Neural cell (in vitro differentiated cells): Measurements from ENCODE around the gene ADAP2. TPM values are rescaled to one million over a fixed set of nuclear protein-coding genes. Genes with fewer than 3 reads are reported as not detected.

Source experiments
- H2AFZ ChIP-seq: fragments of 200-600, 300-800 bp; sonication (generic), shearing (Covaris generic); 2 replicates; pipeline ENCODE4 v1.6.0; 2014; ENCODE audit warnings: low read depth, mild to moderate bottlenecking, antibody characterized with exemption, low read length, moderate library complexity
- H3F3A ChIP-seq: fragments of 200-600 bp; shearing (Covaris generic); 2 replicates; pipeline ENCODE4 v1.6.1; 2016; ENCODE audit warnings: mild to moderate bottlenecking, moderate library complexity, mixed read lengths, antibody characterized with exemption, low read length; ENCODE audit not compliant: insufficient read depth, poor library complexity, severe bottlenecking
- H3K27ac ChIP-seq: fragments of 200-600, 300-800 bp; sonication (generic), shearing (Covaris generic); 2 replicates; pipeline ENCODE4 v1.5.1; 2014; ENCODE audit warnings: mild to moderate bottlenecking, low read length, moderate library complexity
- H3K27me3 ChIP-seq: fragments of 300-800, 200-600 bp; sonication (generic), shearing (Covaris generic); 2 replicates; pipeline ENCODE4 v1.6.0; 2014; ENCODE audit warnings: mild to moderate bottlenecking, low read depth, low read length, moderate library complexity; ENCODE audit not compliant: insufficient read depth
- H3K36me3 ChIP-seq: fragments of 300-800, 200-600 bp; sonication (generic), shearing (Covaris generic); 2 replicates; pipeline ENCODE4 v1.5.1; 2014; ENCODE audit warnings: mild to moderate bottlenecking, antibody characterized with exemption, low read length, moderate library complexity; ENCODE audit not compliant: insufficient read depth
- H3K4me2 ChIP-seq: fragments of 300-800, 200-600 bp; sonication (generic), shearing (Covaris generic); 2 replicates; pipeline ENCODE4 v1.6.0; 2014; ENCODE audit warnings: mild to moderate bottlenecking, low read length
- H3K4me3 ChIP-seq: fragments of 300-800, 200-600 bp; sonication (generic), shearing (Covaris generic); 2 replicates; pipeline ENCODE4 v1.5.1; 2014; ENCODE audit warnings: mild to moderate bottlenecking, low read length, moderate library complexity
- H3K79me2 ChIP-seq: fragments of 200-600 bp; shearing (Covaris generic); replicated peaks from 2 replicates; pipeline ENCODE4 v1.6.0; 2014; ENCODE audit warnings: mild to moderate bottlenecking, low read length, moderate library complexity; ENCODE audit not compliant: insufficient read depth
- H3K9ac ChIP-seq: fragments of 300-800, 200-600 bp; sonication (generic), shearing (Covaris generic); 2 replicates; pipeline ENCODE4 v1.6.1; 2016; ENCODE audit warnings: mild to moderate bottlenecking, low read length, mixed read lengths
- H3K9me2 ChIP-seq: fragments of 200-600 bp; shearing (Covaris generic); 2 replicates; pipeline ENCODE4 v1.6.1; 2016; ENCODE audit warnings: mild to moderate bottlenecking, low read length, mixed read lengths; ENCODE audit not compliant: insufficient read depth
- H3K9me3 ChIP-seq: fragments of 200-600, 300-800 bp; sonication (generic), shearing (Covaris generic); 2 replicates; pipeline ENCODE4 v1.6.1; 2016; ENCODE audit warnings: mild to moderate bottlenecking, mixed run types, low read length, moderate library complexity, mixed read lengths
- H4K20me1 ChIP-seq: fragments of 200-600 bp; shearing (Covaris generic); 2 replicates; pipeline ENCODE4 v1.6.1; 2016; ENCODE audit warnings: mild to moderate bottlenecking, mixed run types; ENCODE audit not compliant: insufficient read depth
- EP300 ChIP-seq: fragments of 450-650 bp; conservative IDR thresholded peaks from 2 replicates; pipeline ENCODE4 v1.6.1; 2014; ENCODE audit warnings: antibody characterized with exemption, mild to moderate bottlenecking, moderate library complexity; ENCODE audit not compliant: poor library complexity, severe bottlenecking
- EZH2 ChIP-seq: fragments of 200-600, 300-800 bp; shearing (Covaris generic), sonication (generic); IDR thresholded peaks from 2 replicates; pipeline ENCODE4 v1.6.1; 2014; ENCODE audit warnings: antibody characterized with exemption, low read length, borderline replicate concordance, mild to moderate bottlenecking; ENCODE audit not compliant: insufficient read depth, poor library complexity, severe bottlenecking
- MXI1 ChIP-seq: fragments of 450-650 bp; conservative IDR thresholded peaks from 2 replicates; pipeline ENCODE4 v1.6.1; 2014; ENCODE audit warnings: antibody characterized with exemption, mild to moderate bottlenecking; ENCODE audit not compliant: poor library complexity, severe bottlenecking
- POLR2AphosphoS5 ChIP-seq: IDR thresholded peaks from 2 replicates; pipeline ENCODE4 v1.6.1; 2012
- RAD21 ChIP-seq: fragments of 450-650 bp; conservative IDR thresholded peaks from 2 replicates; pipeline ENCODE4 v1.6.1; 2014; ENCODE audit warnings: antibody characterized with exemption, mild to moderate bottlenecking, moderate library complexity
- SMC3 ChIP-seq: fragments of 450-650 bp; conservative IDR thresholded peaks from 2 replicates; pipeline ENCODE4 v1.6.1; 2014; ENCODE audit warnings: antibody characterized with exemption, mild to moderate bottlenecking, moderate library complexity; ENCODE audit not compliant: poor library complexity
- TAF1 ChIP-seq: IDR thresholded peaks from 2 replicates; pipeline ENCODE4 v1.6.1; 2012; ENCODE audit warnings: low read depth
- polyA plus RNA-seq: library from polyadenylated mRNA; depleted of rRNA; stranded (reverse); fragments of >200 nt; gene quantifications from 2 replicates; pipeline ENCODE4 v1.2.3, GENCODE V29; 2014
- TF ChIP-seq, protein P1 (sequence below): fragments of 450-650 bp; IDR thresholded peaks from 2 replicates; pipeline ENCODE4 v1.5.1; 2014; ENCODE audit warnings: antibody characterized with exemption, mild to moderate bottlenecking, moderate library complexity; ENCODE audit not compliant: poor library complexity, severe bottlenecking
- TF ChIP-seq, protein P2 (sequence below): IDR thresholded peaks from 2 replicates; pipeline ENCODE4 v1.6.1; 2012; ENCODE audit warnings: borderline replicate concordance

The ADAP2 gene
- polyA plus RNA-seq, 1 donor from 2014 or later: 0.92 TPM

DNA sequence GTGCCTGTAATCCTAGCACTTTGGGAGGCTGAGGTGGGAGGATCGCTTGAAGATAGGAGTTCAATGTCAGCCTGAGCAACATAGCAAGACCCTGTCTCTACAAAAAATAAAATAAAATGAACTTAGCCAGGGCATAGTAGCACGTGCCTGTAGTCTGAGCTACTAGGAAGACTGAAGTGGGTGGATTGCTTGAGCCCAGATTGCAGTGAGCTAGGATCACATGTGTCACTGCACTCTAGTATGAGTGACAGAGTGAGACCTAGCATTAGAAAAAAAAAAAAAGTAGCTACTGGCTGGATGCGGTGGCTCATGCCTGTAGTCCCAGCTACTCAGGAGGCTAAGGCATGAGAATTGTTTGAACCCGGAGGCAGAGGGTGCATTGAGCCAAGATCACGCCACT is 6.0 kb downstream of the ADAP2 start:
- TF ChIP-seq POLR2AphosphoS5 (no peak), RAD21 (no peak), TAF1 (no peak), SMC3 (no peak), EZH2 (no peak), MXI1 (no peak), EP300 (no peak)
- TF ChIP-seq, protein P1, sequence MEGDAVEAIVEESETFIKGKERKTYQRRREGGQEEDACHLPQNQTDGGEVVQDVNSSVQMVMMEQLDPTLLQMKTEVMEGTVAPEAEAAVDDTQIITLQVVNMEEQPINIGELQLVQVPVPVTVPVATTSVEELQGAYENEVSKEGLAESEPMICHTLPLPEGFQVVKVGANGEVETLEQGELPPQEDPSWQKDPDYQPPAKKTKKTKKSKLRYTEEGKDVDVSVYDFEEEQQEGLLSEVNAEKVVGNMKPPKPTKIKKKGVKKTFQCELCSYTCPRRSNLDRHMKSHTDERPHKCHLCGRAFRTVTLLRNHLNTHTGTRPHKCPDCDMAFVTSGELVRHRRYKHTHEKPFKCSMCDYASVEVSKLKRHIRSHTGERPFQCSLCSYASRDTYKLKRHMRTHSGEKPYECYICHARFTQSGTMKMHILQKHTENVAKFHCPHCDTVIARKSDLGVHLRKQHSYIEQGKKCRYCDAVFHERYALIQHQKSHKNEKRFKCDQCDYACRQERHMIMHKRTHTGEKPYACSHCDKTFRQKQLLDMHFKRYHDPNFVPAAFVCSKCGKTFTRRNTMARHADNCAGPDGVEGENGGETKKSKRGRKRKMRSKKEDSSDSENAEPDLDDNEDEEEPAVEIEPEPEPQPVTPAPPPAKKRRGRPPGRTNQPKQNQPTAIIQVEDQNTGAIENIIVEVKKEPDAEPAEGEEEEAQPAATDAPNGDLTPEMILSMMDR: no peak
- TF ChIP-seq, protein P2, sequence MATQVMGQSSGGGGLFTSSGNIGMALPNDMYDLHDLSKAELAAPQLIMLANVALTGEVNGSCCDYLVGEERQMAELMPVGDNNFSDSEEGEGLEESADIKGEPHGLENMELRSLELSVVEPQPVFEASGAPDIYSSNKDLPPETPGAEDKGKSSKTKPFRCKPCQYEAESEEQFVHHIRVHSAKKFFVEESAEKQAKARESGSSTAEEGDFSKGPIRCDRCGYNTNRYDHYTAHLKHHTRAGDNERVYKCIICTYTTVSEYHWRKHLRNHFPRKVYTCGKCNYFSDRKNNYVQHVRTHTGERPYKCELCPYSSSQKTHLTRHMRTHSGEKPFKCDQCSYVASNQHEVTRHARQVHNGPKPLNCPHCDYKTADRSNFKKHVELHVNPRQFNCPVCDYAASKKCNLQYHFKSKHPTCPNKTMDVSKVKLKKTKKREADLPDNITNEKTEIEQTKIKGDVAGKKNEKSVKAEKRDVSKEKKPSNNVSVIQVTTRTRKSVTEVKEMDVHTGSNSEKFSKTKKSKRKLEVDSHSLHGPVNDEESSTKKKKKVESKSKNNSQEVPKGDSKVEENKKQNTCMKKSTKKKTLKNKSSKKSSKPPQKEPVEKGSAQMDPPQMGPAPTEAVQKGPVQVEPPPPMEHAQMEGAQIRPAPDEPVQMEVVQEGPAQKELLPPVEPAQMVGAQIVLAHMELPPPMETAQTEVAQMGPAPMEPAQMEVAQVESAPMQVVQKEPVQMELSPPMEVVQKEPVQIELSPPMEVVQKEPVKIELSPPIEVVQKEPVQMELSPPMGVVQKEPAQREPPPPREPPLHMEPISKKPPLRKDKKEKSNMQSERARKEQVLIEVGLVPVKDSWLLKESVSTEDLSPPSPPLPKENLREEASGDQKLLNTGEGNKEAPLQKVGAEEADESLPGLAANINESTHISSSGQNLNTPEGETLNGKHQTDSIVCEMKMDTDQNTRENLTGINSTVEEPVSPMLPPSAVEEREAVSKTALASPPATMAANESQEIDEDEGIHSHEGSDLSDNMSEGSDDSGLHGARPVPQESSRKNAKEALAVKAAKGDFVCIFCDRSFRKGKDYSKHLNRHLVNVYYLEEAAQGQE: no peak
- Histone ChIP-seq H4K20me1 (no peaks in the 10 kb centered on the region), H3K9me3 (no peaks in the 10 kb centered on the region), H3F3A (no peaks in the 10 kb centered on the region), H3K36me3 (no peaks in the 10 kb centered on the region), H3K79me2 (no peaks in the 10 kb centered on the region), H3K4me3 (no peak overlapping the region), H3K27me3 (peaks cover 20% of the 10 kb centered on the region), H3K9me2 (no peaks in the 10 kb centered on the region), H3K4me2 (no peak overlapping the region), H3K9ac (no peak overlapping the region), H3K27ac (no peak overlapping the region), H2AFZ (no peak overlapping the region)

DNA sequence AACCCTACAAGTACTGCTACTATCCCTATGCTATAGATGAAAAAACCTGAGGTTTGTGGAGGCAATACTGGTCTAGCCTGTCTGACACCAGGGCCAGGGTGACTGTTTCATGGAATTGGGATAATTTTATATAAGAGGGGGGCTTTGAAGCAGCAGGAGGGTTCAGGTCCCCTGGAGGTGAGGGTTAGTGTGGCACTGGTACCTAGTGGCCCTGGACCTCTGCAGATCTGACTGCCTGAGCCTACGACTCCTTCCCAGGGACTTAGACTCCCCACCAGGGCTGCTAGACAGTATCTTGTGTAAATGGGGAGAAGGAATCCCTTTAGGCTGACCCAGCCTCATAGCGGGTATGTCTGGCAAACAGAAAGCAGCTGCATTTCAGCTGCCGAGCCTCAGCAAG is 6.8 kb downstream of the ADAP2 start:
- Histone ChIP-seq H3K9ac (no peak overlapping the region), H3K27me3 (peaks cover 12% of the 10 kb centered on the region), H3K9me2 (no peaks in the 10 kb centered on the region), H3K4me3 (no peak overlapping the region), H4K20me1 (no peaks in the 10 kb centered on the region), H3K4me2 (no peak overlapping the region), H3K27ac (no peak overlapping the region), H3K36me3 (no peaks in the 10 kb centered on the region), H3K79me2 (no peaks in the 10 kb centered on the region), H3F3A (no peaks in the 10 kb centered on the region), H2AFZ (no peak overlapping the region), H3K9me3 (no peaks in the 10 kb centered on the region)
- TF ChIP-seq, protein P2: no peak
- no peak for TF ChIP-seq EZH2
- no peak for TF ChIP-seq TAF1
- TF ChIP-seq, protein P1: no peak
- no peak for TF ChIP-seq EP300
- TF ChIP-seq MXI1: no peak
- no peak for TF ChIP-seq RAD21
- TF ChIP-seq SMC3: no peak
- TF ChIP-seq POLR2AphosphoS5: no peak
